HepG2 (cell line): ENCODE measurements around the gene ADAM19. TPM values are rescaled to one million over a fixed set of nuclear protein-coding genes. Genes with fewer than 3 reads are reported as not detected.

ENCODE experiments used
- ATAC-seq: fragments of 200-7000 bp; cut with Tn5 transposase; 3 replicates; pipeline ENCODE4 v1.9.1; 2020; ENCODE audit warnings: mild to moderate bottlenecking, moderate library complexity
- BruUV-seq: library from RNA; stranded (reverse); fragments of 400-500 nt; replicated peaks from 2 replicates; lab custom pipeline; 2021; lab: Mats Ljungman, UMichigan
- CTCF ChIA-PET: fragments of 300-600 bp; formaldehyde crosslinking; extraction: SDS; loops from one replicate; lab custom pipeline; 2021; ENCODE audit warnings: low total read pairs, inconsistent platforms, low intra/inter-chr PET ratio; lab: Yijun Ruan, JAX
- POLR2A ChIA-PET: fragments of 350-600 bp; sonication (Branson Sonifier 250); formaldehyde crosslinking; loops from one replicate; lab custom pipeline; 2020; ENCODE audit warnings: antibody characterized with exemption, inconsistent platforms; lab: Yijun Ruan, JAX
- DNase-seq: peaks from one replicate; pipeline ENCODE4 v3.0.0-alpha.2; 2015; ENCODE audit warnings: low spot score
- FAIRE-seq: peaks from 3 replicates; lab custom pipeline; 2011; peaks lifted over from hg19 to GRCh38; lab: Jason Lieb, UNC
- H2AFZ ChIP-seq: one replicate; pipeline ENCODE4 v1.6.1; 2011; ENCODE audit warnings: low read length, inconsistent platforms
- H3K27ac ChIP-seq: fragments of 300-600 bp; 3 replicates; pipeline ENCODE4 v1.8.0; 2011; ENCODE audit warnings: mixed run types, mild to moderate bottlenecking, mixed read lengths, low read length, inconsistent platforms; ENCODE audit not compliant: insufficient read depth; ENCODE audit errors: extremely low read length
- H3K27me3 ChIP-seq, 2 experiments: fragments of 200-600 bp in 1 of 2; 2 replicates in 1 of 2; 3 replicates in 1 of 2; pipeline versions ENCODE4 v1.6.0 to v1.8.0; 2011; ENCODE audit warnings: low read length in 2 of 2, mild to moderate bottlenecking in 2 of 2, moderate library complexity in 2 of 2, inconsistent platforms in 1 of 2; ENCODE audit not compliant: insufficient read depth in 2 of 2, control insufficient read depth in 1 of 2
- H3K36me3 ChIP-seq, 2 experiments: fragments of 200-600 bp in 1 of 2; replicated peaks in 1 of 2; 2 replicates in 1 of 2; 3 replicates in 1 of 2; pipeline versions ENCODE4 v1.5.1 to v1.8.0; 2011; ENCODE audit warnings: low read length in 2 of 2, inconsistent platforms in 1 of 2; ENCODE audit not compliant: insufficient read depth in 2 of 2, control insufficient read depth in 1 of 2
- H3K4me1 ChIP-seq: 2 replicates; pipeline ENCODE4 v1.5.1; 2012; ENCODE audit warnings: low read length, inconsistent platforms; ENCODE audit not compliant: insufficient read depth
- H3K4me2 ChIP-seq: 2 replicates; pipeline ENCODE4 v1.6.0; 2011; ENCODE audit warnings: low read depth, low read length, inconsistent platforms
- H3K4me3 ChIP-seq, 3 experiments: fragments of 200-600 bp in 1 of 3; sonication (generic), shearing (Covaris generic) in 1 of 3; replicated peaks in 1 of 3; 2 replicates each; pipeline ENCODE4 v1.5.1; 2011 to 2016; ENCODE audit warnings: low read length in 3 of 3, inconsistent platforms in 2 of 3, low read depth in 2 of 3, mild to moderate bottlenecking in 2 of 3, control low read depth in 1 of 3, mixed read lengths in 1 of 3; ENCODE audit not compliant: insufficient read depth in 1 of 3
- H3K79me2 ChIP-seq: one replicate; pipeline ENCODE4 v1.6.1; 2011; ENCODE audit warnings: low read length, inconsistent platforms; ENCODE audit not compliant: insufficient read depth
- H3K9ac ChIP-seq: 2 replicates; pipeline ENCODE4 v1.6.0; 2011; ENCODE audit warnings: mild to moderate bottlenecking, low read depth, low read length, inconsistent platforms; ENCODE audit not compliant: insufficient read depth
- H3K9me3 ChIP-seq: 2 replicates; pipeline ENCODE4 v1.5.1; 2012; ENCODE audit warnings: mild to moderate bottlenecking, low read length
- H4K20me1 ChIP-seq: 2 replicates; pipeline ENCODE4 v1.6.0; 2011; ENCODE audit warnings: inconsistent platforms, mild to moderate bottlenecking, low read length, moderate library complexity; ENCODE audit not compliant: insufficient read depth
- EED ChIP-seq: sonication (generic); formaldehyde crosslinking; IDR thresholded peaks from 2 replicates; pipeline ENCODE4 v1.5.0; 2020; ENCODE audit warnings: mild to moderate bottlenecking, missing genetic modification reagents
- FLYWCH1 ChIP-seq: sonication (generic); formaldehyde crosslinking; IDR thresholded peaks from 2 replicates; pipeline ENCODE4 v1.8.1; 2023; ENCODE audit warnings: mild to moderate bottlenecking, missing genetic modification reagents
- KAT8 ChIP-seq: IDR thresholded peaks from 2 replicates; pipeline ENCODE4 v1.6.1; 2016; ENCODE audit warnings: missing genetic modification reagents, missing compliant biosample characterization
- KDM4B ChIP-seq: sonication (generic); formaldehyde crosslinking; IDR thresholded peaks from 2 replicates; pipeline ENCODE4 v1.4.0; 2020; ENCODE audit warnings: missing genetic modification reagents
- KLF16 ChIP-seq, 2 experiments: sonication (generic) in 1 of 2; formaldehyde crosslinking in 1 of 2; IDR thresholded peaks; 2 replicates each; pipeline versions ENCODE4 v1.6.1 to v1.8.0; 2016 to 2023; ENCODE audit warnings: missing genetic modification reagents in 2 of 2, missing compliant biosample characterization in 1 of 2
- NRL ChIP-seq: sonication (generic); formaldehyde crosslinking; IDR thresholded peaks from 2 replicates; pipeline ENCODE4 v1.5.0; 2020; ENCODE audit warnings: missing genetic modification reagents, mild to moderate bottlenecking, moderate library complexity, borderline replicate concordance
- PAX8 ChIP-seq: sonication (generic); formaldehyde crosslinking; IDR thresholded peaks from 2 replicates; pipeline ENCODE4 v1.8.0; 2022; ENCODE audit warnings: mild to moderate bottlenecking, missing genetic modification reagents, borderline replicate concordance
- RFX3 ChIP-seq: IDR thresholded peaks from 2 replicates; pipeline ENCODE4 v1.6.1; 2016; ENCODE audit warnings: missing biosample characterization, missing genetic modification reagents
- TOE1 ChIP-seq: sonication (generic); formaldehyde crosslinking; IDR thresholded peaks from 2 replicates; pipeline ENCODE4 v1.4.0; 2020; ENCODE audit warnings: mild to moderate bottlenecking, missing genetic modification reagents
- TP53 ChIP-seq: sonication (generic); formaldehyde crosslinking; conservative IDR thresholded peaks from 2 replicates; pipeline ENCODE4 v1.4.0; 2020; ENCODE audit warnings: missing genetic modification reagents
- ZNF12 ChIP-seq: sonication (generic); formaldehyde crosslinking; IDR thresholded peaks from 2 replicates; pipeline ENCODE4 v1.5.0; 2020; ENCODE audit warnings: missing genetic modification reagents
- ZNF136 ChIP-seq: sonication (generic); formaldehyde crosslinking; IDR thresholded peaks from 2 replicates; pipeline ENCODE4 v1.8.1; 2022; ENCODE audit warnings: low read depth, mild to moderate bottlenecking, moderate library complexity, missing genetic modification reagents
- WGBS: methylation state at CpG from one replicate; pipeline ENCODE4 v1.1.6; 2017; ENCODE audit warnings: low lambda C conversion rate; 5-methylcytosine and 5-hydroxymethylcytosine counted together
- in situ Hi-C: cut with HindIII; loops from 2 replicates; pipeline ENCODE4 v1.10.0; 2017; ENCODE audit warnings: low pct_unique_long_range_greater_than_20kb; ENCODE audit not compliant: extremely low pct_ligation_motif_present
- intact Hi-C: fragments of 100-400 bp; cut with micrococcal nuclease; formaldehyde crosslinking; loops from one replicate; pipeline ENCODE4 v1.10.0; 2022; ENCODE audit not compliant: unreplicated experiment
- polyA plus RNA-seq, 8 experiments: library from polyadenylated mRNA; depleted of rRNA in 3 of 8; stranded (reverse) in 7 of 8; unstranded in 1 of 8; fragments of >200 nt; fragmentation: Illumina TruSeq in 4 of 8; extraction: Trizol in 4 of 8; gene quantifications; 2 replicates each; pipeline versions ENCODE4 v1.2.1 to v1.2.3, GENCODE V29; 2011 to 2016; ENCODE audit warnings: low read depth in 4 of 8, missing spikeins in 1 of 8, mixed read lengths in 1 of 8; ENCODE audit not compliant: insufficient read depth in 1 of 8
- total RNA-seq, 5 experiments: library from RNA; depleted of rRNA; stranded (reverse); fragments of >200 nt; fragmentation: Illumina TruSeq; extraction: Trizol; gene quantifications; 2 replicates each; pipeline ENCODE4 v1.2.3, GENCODE V29; 2016; ENCODE audit warnings: low read depth in 1 of 5
- TF ChIP-seq, protein P1 (sequence below): sonication (generic); formaldehyde crosslinking; IDR thresholded peaks from 2 replicates; pipeline ENCODE4 v1.4.0; 2020; ENCODE audit warnings: missing genetic modification reagents, borderline replicate concordance
- TF ChIP-seq, protein P2 (sequence below): sonication (generic); formaldehyde crosslinking; IDR thresholded peaks from 2 replicates; pipeline ENCODE4 v1.5.0; 2020; ENCODE audit warnings: missing genetic modification reagents
- TF ChIP-seq, protein P3 (sequence below), 2 experiments: IDR thresholded peaks; 2 replicates each; pipeline ENCODE4 v1.6.1; 2011 to 2012; ENCODE audit warnings: low read length in 2 of 2, borderline replicate concordance in 1 of 2, low read depth in 1 of 2, mild to moderate bottlenecking in 1 of 2, moderate library complexity in 1 of 2
- TF ChIP-seq, protein P4 (sequence below): sonication (generic); formaldehyde crosslinking; IDR thresholded peaks from 2 replicates; pipeline ENCODE4 v1.4.0; 2020; ENCODE audit warnings: missing genetic modification reagents

The ADAM19 gene
- total and polyA plus RNA-seq, 2 of the 13 experiments (the other 11 are each of a cell fraction or from before 2014, with no cell fraction given): 0.38 to 0.74 TPM

DNA sequence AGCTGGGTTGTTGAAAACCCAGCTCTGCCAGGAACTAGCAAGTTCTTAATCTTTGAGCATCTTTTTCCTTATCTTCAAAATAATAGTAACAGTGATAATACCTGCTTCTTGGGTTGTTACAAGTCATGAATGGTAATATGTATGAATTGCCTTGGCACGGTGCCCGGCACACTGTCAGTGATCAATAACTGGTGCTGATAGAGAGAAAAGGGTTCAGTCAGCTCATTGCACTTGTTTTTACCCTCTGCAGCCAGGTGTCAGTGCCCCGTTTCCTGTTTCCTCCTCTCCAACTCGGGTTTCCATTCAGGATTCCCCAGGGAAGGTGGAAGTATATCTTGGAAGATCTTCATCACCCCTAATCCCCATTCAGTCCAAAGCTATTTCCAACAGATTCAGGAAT lies 131.4 kb downstream of the ADAM19 start:
- H3K79me2 ChIP-seq: no peaks in the 10 kb centered on the region
- no peaks in the 10 kb centered on the region for H4K20me1 ChIP-seq
- H3K36me3 ChIP-seq: no peaks in the 10 kb centered on the region
- no TSS peak for BruUV-seq
- in situ Hi-C loops: no loop called here
- 0 out of 5 replicates have a peak, but pooled peaks cover 0 to 6% of the 10 kb centered on the region in 2 experiments for H3K27me3 ChIP-seq
- no peak overlapping the region for H3K9ac ChIP-seq
- intact Hi-C loops: no loop called here
- H3K4me3 ChIP-seq: no peak overlapping the region
- DNase-seq (no peak), FAIRE-seq (no peak), ATAC-seq (no peak)
- H3K9me3 ChIP-seq: no peaks in the 10 kb centered on the region
- no peak overlapping the region for H3K4me2 ChIP-seq
- H2AFZ ChIP-seq: no peak overlapping the region
- peaks cover 11% of the 10 kb centered on the region; the same call in 1 of the 2 replicates for H3K4me1 ChIP-seq
- ChIA-PET POLR2A (no interaction called here), CTCF (no interaction called here)
- 11% methylated on average over 4 of the region's 4 CpGs for WGBS
- H3K27ac ChIP-seq: no peak overlapping the region
- TF ChIP-seq PAX8 (CRISPR knock-in tag) (no peak), KLF16 (CRISPR knock-in tag; IDR thresholded peaks at IDR 0.05) (no peak), KDM4B (CRISPR knock-in tag) (no peak), ZNF136 (no peak), TOE1 (CRISPR knock-in tag) (no peak), EED (CRISPR knock-in tag) (no peak), TP53 (CRISPR knock-in tag) (no peak), ZNF12 (CRISPR knock-in tag) (no peak), FLYWCH1 (no peak), RFX3 (CRISPR knock-in tag) (no peak), NRL (CRISPR knock-in tag) (no peak), KAT8 (CRISPR knock-in tag) (no peak)
- TF ChIP-seq, protein P1, sequence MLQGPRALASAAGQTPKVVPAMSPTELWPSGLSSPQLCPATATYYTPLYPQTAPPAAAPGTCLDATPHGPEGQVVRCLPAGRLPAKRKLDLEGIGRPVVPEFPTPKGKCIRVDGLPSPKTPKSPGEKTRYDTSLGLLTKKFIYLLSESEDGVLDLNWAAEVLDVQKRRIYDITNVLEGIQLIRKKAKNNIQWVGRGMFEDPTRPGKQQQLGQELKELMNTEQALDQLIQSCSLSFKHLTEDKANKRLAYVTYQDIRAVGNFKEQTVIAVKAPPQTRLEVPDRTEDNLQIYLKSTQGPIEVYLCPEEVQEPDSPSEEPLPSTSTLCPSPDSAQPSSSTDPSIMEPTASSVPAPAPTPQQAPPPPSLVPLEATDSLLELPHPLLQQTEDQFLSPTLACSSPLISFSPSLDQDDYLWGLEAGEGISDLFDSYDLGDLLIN: no peak
- TF ChIP-seq, protein P2, sequence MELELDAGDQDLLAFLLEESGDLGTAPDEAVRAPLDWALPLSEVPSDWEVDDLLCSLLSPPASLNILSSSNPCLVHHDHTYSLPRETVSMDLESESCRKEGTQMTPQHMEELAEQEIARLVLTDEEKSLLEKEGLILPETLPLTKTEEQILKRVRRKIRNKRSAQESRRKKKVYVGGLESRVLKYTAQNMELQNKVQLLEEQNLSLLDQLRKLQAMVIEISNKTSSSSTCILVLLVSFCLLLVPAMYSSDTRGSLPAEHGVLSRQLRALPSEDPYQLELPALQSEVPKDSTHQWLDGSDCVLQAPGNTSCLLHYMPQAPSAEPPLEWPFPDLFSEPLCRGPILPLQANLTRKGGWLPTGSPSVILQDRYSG (CRISPR knock-in tag): no peak
- TF ChIP-seq, protein P3, sequence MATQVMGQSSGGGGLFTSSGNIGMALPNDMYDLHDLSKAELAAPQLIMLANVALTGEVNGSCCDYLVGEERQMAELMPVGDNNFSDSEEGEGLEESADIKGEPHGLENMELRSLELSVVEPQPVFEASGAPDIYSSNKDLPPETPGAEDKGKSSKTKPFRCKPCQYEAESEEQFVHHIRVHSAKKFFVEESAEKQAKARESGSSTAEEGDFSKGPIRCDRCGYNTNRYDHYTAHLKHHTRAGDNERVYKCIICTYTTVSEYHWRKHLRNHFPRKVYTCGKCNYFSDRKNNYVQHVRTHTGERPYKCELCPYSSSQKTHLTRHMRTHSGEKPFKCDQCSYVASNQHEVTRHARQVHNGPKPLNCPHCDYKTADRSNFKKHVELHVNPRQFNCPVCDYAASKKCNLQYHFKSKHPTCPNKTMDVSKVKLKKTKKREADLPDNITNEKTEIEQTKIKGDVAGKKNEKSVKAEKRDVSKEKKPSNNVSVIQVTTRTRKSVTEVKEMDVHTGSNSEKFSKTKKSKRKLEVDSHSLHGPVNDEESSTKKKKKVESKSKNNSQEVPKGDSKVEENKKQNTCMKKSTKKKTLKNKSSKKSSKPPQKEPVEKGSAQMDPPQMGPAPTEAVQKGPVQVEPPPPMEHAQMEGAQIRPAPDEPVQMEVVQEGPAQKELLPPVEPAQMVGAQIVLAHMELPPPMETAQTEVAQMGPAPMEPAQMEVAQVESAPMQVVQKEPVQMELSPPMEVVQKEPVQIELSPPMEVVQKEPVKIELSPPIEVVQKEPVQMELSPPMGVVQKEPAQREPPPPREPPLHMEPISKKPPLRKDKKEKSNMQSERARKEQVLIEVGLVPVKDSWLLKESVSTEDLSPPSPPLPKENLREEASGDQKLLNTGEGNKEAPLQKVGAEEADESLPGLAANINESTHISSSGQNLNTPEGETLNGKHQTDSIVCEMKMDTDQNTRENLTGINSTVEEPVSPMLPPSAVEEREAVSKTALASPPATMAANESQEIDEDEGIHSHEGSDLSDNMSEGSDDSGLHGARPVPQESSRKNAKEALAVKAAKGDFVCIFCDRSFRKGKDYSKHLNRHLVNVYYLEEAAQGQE (IDR thresholded peaks at IDR 0.05; ENCODE audit: borderline replicate concordance in 1 of 2, low read depth in 1 of 2, low read length in 2 of 2): no peak
- TF ChIP-seq, protein P4, sequence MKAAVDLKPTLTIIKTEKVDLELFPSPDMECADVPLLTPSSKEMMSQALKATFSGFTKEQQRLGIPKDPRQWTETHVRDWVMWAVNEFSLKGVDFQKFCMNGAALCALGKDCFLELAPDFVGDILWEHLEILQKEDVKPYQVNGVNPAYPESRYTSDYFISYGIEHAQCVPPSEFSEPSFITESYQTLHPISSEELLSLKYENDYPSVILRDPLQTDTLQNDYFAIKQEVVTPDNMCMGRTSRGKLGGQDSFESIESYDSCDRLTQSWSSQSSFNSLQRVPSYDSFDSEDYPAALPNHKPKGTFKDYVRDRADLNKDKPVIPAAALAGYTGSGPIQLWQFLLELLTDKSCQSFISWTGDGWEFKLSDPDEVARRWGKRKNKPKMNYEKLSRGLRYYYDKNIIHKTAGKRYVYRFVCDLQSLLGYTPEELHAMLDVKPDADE: no peak
